Esophagus squamous epithelium (tissue), 5 donors: ENCODE data around the gene AADAT. TPM values are rescaled to one million over a fixed set of nuclear protein-coding genes. Genes with fewer than 3 reads are reported as not detected.

ENCODE experiments used
- DNase-seq: peaks from one replicate; lab custom pipeline; 2025; lab: John Stamatoyannopoulos, UW
- H3K27ac ChIP-seq, 4 donors: fragments of 200-600 bp; sonication (generic); one replicate each; pipeline ENCODE4 v1.5.1; 2016 to 2019; ENCODE audit warnings: mild to moderate bottlenecking in 1 of 4
- H3K27me3 ChIP-seq, 4 donors: fragments of 200-600 bp; sonication (generic); 1 replicate in 3 of 4; 2 replicates in 1 of 4; pipeline versions ENCODE4 v1.5.1 to v1.6.0; 2017 to 2021; ENCODE audit warnings: antibody characterized with exemption in 1 of 4
- H3K36me3 ChIP-seq, 3 donors: fragments of 200-600 bp; sonication (generic); one replicate each; pipeline ENCODE4 v1.5.1; 2016 to 2019
- H3K4me1 ChIP-seq, 3 donors: fragments of 200-600 bp; sonication (generic); one replicate each; pipeline ENCODE4 v1.5.1; 2017 to 2019
- H3K4me3 ChIP-seq, 4 donors: fragments of 200-600 bp; sonication (generic); 1 replicate in 3 of 4; 2 replicates in 1 of 4; pipeline ENCODE4 v1.5.1; 2016 to 2019; ENCODE audit warnings: mild to moderate bottlenecking in 2 of 4, moderate library complexity in 1 of 4
- H3K9me3 ChIP-seq, 3 donors: fragments of 200-600 bp; sonication (generic); one replicate each; pipeline ENCODE4 v1.5.1; 2016 to 2019
- CTCF ChIP-seq, 6 experiments: fragments of 450-650 bp in 4 of 6; fragments of 200-600 bp in 2 of 6; sonication (generic) in 2 of 6; IDR thresholded peaks; one replicate each; pipeline ENCODE4 v1.5.1; 2016 to 2019; ENCODE audit warnings: antibody characterized with exemption in 6 of 6, mild to moderate bottlenecking in 4 of 6, moderate library complexity in 4 of 6
- POLR2A ChIP-seq, 4 donors: fragments of 450-650 bp; IDR thresholded peaks; one replicate each; pipeline ENCODE4 v1.6.1; 2017; ENCODE audit warnings: antibody characterized with exemption in 4 of 4, mild to moderate bottlenecking in 4 of 4, moderate library complexity in 3 of 4
- WGBS, 2 donors: methylation state at CpG; one replicate each; pipeline ENCODE4 v1.1.5; 2018; 5-methylcytosine and 5-hydroxymethylcytosine counted together
- intact Hi-C: fragments of 100-400 bp; cut with DNase I; formaldehyde crosslinking; loops from one replicate; pipeline ENCODE4 v1.15.0; 2022
- total RNA-seq, 4 donors: library from RNA; depleted of rRNA; stranded (reverse); fragments of >200 nt; gene quantifications; one replicate each; pipeline ENCODE4 v1.1.0, GENCODE V29; 2016
- donor health status: DM: yes; HTN: yes; CAD: no.

Gene AADAT
- total RNA-seq, 4 donors from 2014 or later, result 1.1 to 4.4 (median 2.2) TPM

GRCh38 chr4:170027181-170027829 is 62.5 kb downstream of the AADAT start:
- intact Hi-C loops, result loop anchor here (10.0 kb wide), 1 partner anchor 413 kb away; the partner anchor contains the start of gene NEK1
- H3K4me3 ChIP-seq, result peak overlapping the region; percentile 77 to 90 (median 82)
- H3K36me3 ChIP-seq, result no peaks in the 10 kb centered on the region
- no peaks in the 10 kb centered on the region for H3K9me3 ChIP-seq
- 7% methylated on average over 19 to 24 of the region's 37 CpGs for WGBS, 2 donors
- peaks cover 0 to 38% (median 0%) of the 10 kb centered on the region in 4 donors for H3K27me3 ChIP-seq
- TF ChIP-seq CTCF (IDR thresholded peaks at IDR 0.05), result peak in 2 of 6 experiments; percentile 14 to 18
- peak in 1 of 4 donors; percentile 37 for TF ChIP-seq POLR2A (IDR thresholded peaks at IDR 0.05)
- H3K4me1 ChIP-seq, result peaks cover 3 to 15% (median 5%) of the 10 kb centered on the region in 3 donors
- peak; percentile 42 for DNase-seq
- H3K27ac ChIP-seq, result peak overlapping the region; percentile 73 to 91 (median 88)

- Histone ChIP-seq H3K9me3 (no peaks in the 10 kb centered on the region), H3K4me3 (peak within 1 kb of the TSS; percentile 77 to 90 (median 82)), H3K4me1 (peaks cover 3 to 15% (median 5%) of the 10 kb centered on the region in 3 donors), H3K27ac (peak within 1 kb of the TSS; percentile 87 to 93 (median 90)), H3K36me3 (no peaks in the 10 kb centered on the region), H3K27me3 (peaks cover 0 to 31% (median 0%) of the 10 kb centered on the region in 4 donors)
- 1 to 6% methylated on average over 2 to 16 of the region's 86 CpGs for WGBS, 2 donors
- peak in 2 of 4 donors; percentile 25 to 70 for TF ChIP-seq POLR2A (IDR thresholded peaks at IDR 0.05)
- peak in 1 of 6 experiments; percentile 23 for TF ChIP-seq CTCF (IDR thresholded peaks at IDR 0.05)
- intact Hi-C loops, result loop anchor here (10.0 kb wide), 1 partner anchor 412 kb away; the partner anchor contains the start of gene NEK1
- peak; percentile 16 for DNase-seq
Measured at GRCh38 chr4:170026253-170027021, 63.3 kb downstream of the AADAT start, which contains the start of gene MFAP3L. TSS of gene MFAP3L (minus strand) at chr4:170026395. CDS start at chr4:170005877, 20,518 bp downstream.

GRCh38 chr4:170025523-170026252 is 64.1 kb downstream of the AADAT start:
- TF ChIP-seq CTCF (IDR thresholded peaks at IDR 0.05), result no peak
- TF ChIP-seq POLR2A (IDR thresholded peaks at IDR 0.05), result no peak
- no peak for DNase-seq
- intact Hi-C loops, result loop anchor here (10.0 kb wide), 1 partner anchor 411 kb away; the partner anchor contains the start of gene NEK1
- H3K4me3 ChIP-seq, result peak overlapping the region; percentile 77 to 90 (median 82)
- H3K4me1 ChIP-seq, result peaks cover 3 to 15% (median 5%) of the 10 kb centered on the region in 3 donors
- WGBS, 2 donors, result 14 to 16% methylated on average over 2 to 10 of the region's 74 CpGs
- H3K27me3 ChIP-seq, result peaks cover 0 to 33% (median 0%) of the 10 kb centered on the region in 4 donors
- H3K36me3 ChIP-seq, result no peaks in the 10 kb centered on the region
- peak overlapping the region; percentile 41 to 93 (median 88) for H3K27ac ChIP-seq
- H3K9me3 ChIP-seq, result no peaks in the 10 kb centered on the region

GRCh38 chr4:170022211-170022610 is 67.5 kb downstream of the AADAT start:
- peaks cover 0 to 10% (median 5%) of the 10 kb centered on the region in 3 donors for H3K4me1 ChIP-seq
- no peaks in the 10 kb centered on the region for H3K36me3 ChIP-seq
- peaks cover 0 to 29% (median 0%) of the 10 kb centered on the region in 4 donors for H3K27me3 ChIP-seq
- TF ChIP-seq CTCF (IDR thresholded peaks at IDR 0.05) (no peak), POLR2A (IDR thresholded peaks at IDR 0.05) (no peak)
- no peak for DNase-seq
- intact Hi-C loops, result loop anchor here (10.0 kb wide), 1 partner anchor 407 kb away; the partner anchor contains the start of gene NEK1
- no peak overlapping the region for H3K27ac ChIP-seq
- 78 to 82% methylated on average over 2 of the region's 2 CpGs for WGBS, 2 donors
- H3K4me3 ChIP-seq, result no peak overlapping the region
- H3K9me3 ChIP-seq, result no peaks in the 10 kb centered on the region
